Ascending aorta (tissue), 2 donors: Measurements from ENCODE around the gene TES. TPM values are rescaled to one million over a fixed set of nuclear protein-coding genes. Genes with fewer than 3 reads are reported as not detected.

Experiments used
- DNase-seq, 2 donors: peaks; one replicate each; pipeline ENCODE4 v3.0.0-alpha.2; 2019; ENCODE audit warnings: low spot score in 2 of 2
- H3K27ac ChIP-seq, 2 donors: fragments of 200-600 bp; sonication (generic); one replicate each; pipeline ENCODE4 v1.5.1; 2016 to 2017; ENCODE audit warnings: mild to moderate bottlenecking in 1 of 2
- H3K27me3 ChIP-seq: fragments of 200-600 bp; sonication (generic); one replicate; pipeline ENCODE4 v1.5.1; 2017
- H3K36me3 ChIP-seq, 2 donors: fragments of 200-600 bp; sonication (generic); one replicate each; pipeline ENCODE4 v1.5.1; 2016
- H3K4me1 ChIP-seq, 2 donors: fragments of 200-600 bp; sonication (generic); one replicate each; pipeline ENCODE4 v1.5.1; 2016 to 2017; ENCODE audit warnings: mild to moderate bottlenecking in 1 of 2
- H3K4me3 ChIP-seq, 2 donors: fragments of 200-600 bp; sonication (generic); one replicate each; pipeline ENCODE4 v1.5.1; 2016 to 2017; ENCODE audit warnings: mild to moderate bottlenecking in 1 of 2
- H3K9me3 ChIP-seq, 2 donors: fragments of 200-600 bp; sonication (generic); one replicate each; pipeline ENCODE4 v1.5.1; 2016
- CTCF ChIP-seq, 3 experiments: fragments of 200-600 bp in 2 of 3; fragments of 450-650 bp in 1 of 3; sonication (generic) in 2 of 3; IDR thresholded peaks; one replicate each; pipeline ENCODE4 v1.5.1; 2016 to 2019; ENCODE audit warnings: antibody characterized with exemption in 3 of 3, mild to moderate bottlenecking in 1 of 3, moderate library complexity in 1 of 3
- intact Hi-C: fragments of 100-400 bp; cut with DNase I; formaldehyde crosslinking; loops from one replicate; pipeline ENCODE4 v1.15.1; 2023
- total RNA-seq: library from RNA; depleted of rRNA; stranded (reverse); fragments of >200 nt; gene quantifications from one replicate; pipeline ENCODE4 v1.1.0, GENCODE V29; 2016

The TES gene
- total RNA-seq, 1 donor from 2014 or later = 108 TPM

GRCh38 chr7:116273283-116273917 is 63.1 kb downstream of the TES start:
- Histone ChIP-seq H3K27ac (no peak overlapping the region), H3K36me3 (no peaks in the 10 kb centered on the region), H3K9me3 (no peaks in the 10 kb centered on the region), H3K4me1 (peaks cover 12 to 36% of the 10 kb centered on the region in 2 donors), H3K27me3 (no peaks in the 10 kb centered on the region), H3K4me3 (no peak overlapping the region)
- no peak for DNase-seq
- no peak for TF ChIP-seq CTCF (IDR thresholded peaks at IDR 0.05)
- intact Hi-C loops = loop anchor here (2.0 to 5.0 kb wide), 4 partner anchors 44 to 254 kb away; partner anchors contain the start of gene CAV1

DNA sequence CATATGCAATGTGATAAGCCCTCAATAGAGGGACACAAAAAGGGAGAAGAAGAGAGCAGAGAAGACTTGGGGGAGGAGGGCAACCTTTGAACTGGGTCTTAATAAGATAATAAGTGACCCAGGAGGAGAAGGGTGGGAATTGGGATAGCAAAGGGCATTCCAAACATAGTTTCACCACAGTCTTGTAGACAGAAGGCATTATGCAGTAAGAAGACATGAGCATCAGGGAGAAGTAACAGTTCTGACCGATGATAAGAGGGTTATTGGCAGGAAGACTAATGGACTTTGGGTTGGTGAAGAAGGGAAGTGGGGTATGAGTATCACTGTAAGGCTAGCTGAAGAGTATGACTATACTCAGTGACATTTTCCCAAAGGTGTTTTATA is 63.6 kb downstream of the TES start:
- intact Hi-C loops = loop anchor here (2.0 to 5.0 kb wide), 4 partner anchors 43 to 253 kb away; partner anchors contain the start of gene CAV1
- H3K27ac ChIP-seq = no peak overlapping the region
- no peak for DNase-seq
- TF ChIP-seq CTCF (IDR thresholded peaks at IDR 0.05) = no peak
- peaks cover 12 to 36% of the 10 kb centered on the region in 2 donors for H3K4me1 ChIP-seq
- no peaks in the 10 kb centered on the region for H3K9me3 ChIP-seq
- H3K27me3 ChIP-seq = no peaks in the 10 kb centered on the region
- H3K36me3 ChIP-seq = no peaks in the 10 kb centered on the region
- no peak overlapping the region for H3K4me3 ChIP-seq

DNA sequence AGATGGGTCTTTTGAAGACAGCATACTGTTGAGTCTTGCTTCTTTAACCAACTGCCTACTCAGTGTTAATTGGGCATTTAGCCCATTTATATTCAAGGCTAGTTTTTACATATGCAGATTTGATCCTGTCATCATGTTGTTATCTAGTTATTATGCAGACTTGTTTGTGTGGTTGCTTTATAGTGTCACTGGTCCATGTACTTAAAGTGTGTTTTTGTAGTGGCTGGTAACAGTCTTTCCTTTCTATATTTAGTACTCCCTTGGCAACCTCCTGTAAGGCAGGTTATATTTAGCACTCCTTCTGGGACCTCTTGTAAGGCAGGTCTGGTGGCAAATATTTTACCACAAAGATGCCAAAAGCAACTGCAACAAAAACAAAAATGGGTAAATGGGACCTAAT is 66.7 kb downstream of the TES start:
- peaks cover 3 to 17% of the 10 kb centered on the region in 2 donors for H3K4me1 ChIP-seq
- intact Hi-C loops = no loop called here
- H3K9me3 ChIP-seq = no peaks in the 10 kb centered on the region
- no peak overlapping the region for H3K4me3 ChIP-seq
- no peaks in the 10 kb centered on the region for H3K36me3 ChIP-seq
- TF ChIP-seq CTCF (IDR thresholded peaks at IDR 0.05) = no peak
- H3K27me3 ChIP-seq = no peaks in the 10 kb centered on the region
- no peak for DNase-seq
- H3K27ac ChIP-seq = peak overlapping the region in 1 of 2 donors; percentile 31

DNA sequence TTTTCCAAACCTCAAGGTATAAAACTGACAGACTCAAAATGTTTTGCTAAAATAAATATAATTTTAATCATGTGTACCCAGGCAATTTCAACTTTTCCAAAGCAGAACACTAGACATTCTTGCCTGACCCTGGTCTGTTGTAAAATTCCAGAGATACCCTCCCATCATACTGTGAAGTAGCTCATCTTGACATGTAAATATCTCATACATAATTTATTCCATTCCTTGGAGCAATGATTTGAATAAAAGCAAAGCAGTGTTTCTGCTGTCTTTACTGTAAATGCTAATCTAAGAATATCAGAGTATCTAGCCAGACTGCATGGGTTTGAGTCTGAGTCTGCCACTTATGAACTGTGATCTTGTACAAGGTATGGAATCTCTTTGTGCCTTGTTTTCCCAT is 68.9 kb downstream of the TES start:
- Histone ChIP-seq H3K9me3 (no peaks in the 10 kb centered on the region), H3K4me3 (no peak overlapping the region), H3K4me1 (peaks cover 0 to 13% of the 10 kb centered on the region in 2 donors), H3K27ac (no peak overlapping the region), H3K27me3 (no peaks in the 10 kb centered on the region), H3K36me3 (no peaks in the 10 kb centered on the region)
- no peak for DNase-seq
- intact Hi-C loops = no loop called here
- no peak for TF ChIP-seq CTCF (IDR thresholded peaks at IDR 0.05)

GRCh38 chr7:116280803-116281202 is 70.5 kb downstream of the TES start:
- intact Hi-C loops = no loop called here
- H3K4me1 ChIP-seq = peaks cover 0 to 13% of the 10 kb centered on the region in 2 donors
- H3K36me3 ChIP-seq = no peaks in the 10 kb centered on the region
- no peak for DNase-seq
- no peaks in the 10 kb centered on the region for H3K27me3 ChIP-seq
- H3K9me3 ChIP-seq = no peaks in the 10 kb centered on the region
- no peak overlapping the region for H3K27ac ChIP-seq
- no peak for TF ChIP-seq CTCF (IDR thresholded peaks at IDR 0.05)
- H3K4me3 ChIP-seq = no peak overlapping the region
